ENCODE data around the gene TRIP12.

The TRIP12 gene

GRCh38 chr2:229952256-229952835, 30.5 kb upstream of the TRIP12 start:
- TF ChIP-seq, protein P1, sequence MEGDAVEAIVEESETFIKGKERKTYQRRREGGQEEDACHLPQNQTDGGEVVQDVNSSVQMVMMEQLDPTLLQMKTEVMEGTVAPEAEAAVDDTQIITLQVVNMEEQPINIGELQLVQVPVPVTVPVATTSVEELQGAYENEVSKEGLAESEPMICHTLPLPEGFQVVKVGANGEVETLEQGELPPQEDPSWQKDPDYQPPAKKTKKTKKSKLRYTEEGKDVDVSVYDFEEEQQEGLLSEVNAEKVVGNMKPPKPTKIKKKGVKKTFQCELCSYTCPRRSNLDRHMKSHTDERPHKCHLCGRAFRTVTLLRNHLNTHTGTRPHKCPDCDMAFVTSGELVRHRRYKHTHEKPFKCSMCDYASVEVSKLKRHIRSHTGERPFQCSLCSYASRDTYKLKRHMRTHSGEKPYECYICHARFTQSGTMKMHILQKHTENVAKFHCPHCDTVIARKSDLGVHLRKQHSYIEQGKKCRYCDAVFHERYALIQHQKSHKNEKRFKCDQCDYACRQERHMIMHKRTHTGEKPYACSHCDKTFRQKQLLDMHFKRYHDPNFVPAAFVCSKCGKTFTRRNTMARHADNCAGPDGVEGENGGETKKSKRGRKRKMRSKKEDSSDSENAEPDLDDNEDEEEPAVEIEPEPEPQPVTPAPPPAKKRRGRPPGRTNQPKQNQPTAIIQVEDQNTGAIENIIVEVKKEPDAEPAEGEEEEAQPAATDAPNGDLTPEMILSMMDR (IDR thresholded peaks at IDR 0.05; ENCODE audit: extremely low read depth, insufficient read depth, missing control alignments): no peak
- in situ Hi-C loops (cut with MboI; ENCODE audit: low pct_unique_long_range_greater_than_20kb, low sequenced_read_pairs, unreplicated experiment): no loop called here
- DNase-seq (ENCODE audit: low spot score): no peak

- DNase-seq (ENCODE audit: low spot score): peak; percentile 42
- TF ChIP-seq, protein P1 (IDR thresholded peaks at IDR 0.05; ENCODE audit: extremely low read depth, insufficient read depth, missing control alignments): no peak
- in situ Hi-C loops (cut with MboI; ENCODE audit: low pct_unique_long_range_greater_than_20kb, low sequenced_read_pairs, unreplicated experiment): no loop called here
Observed at GRCh38 chr2:229947544-229947943, 25.7 kb upstream of the TRIP12 start.

- TF ChIP-seq, protein P1 (IDR thresholded peaks at IDR 0.05; ENCODE audit: extremely low read depth, insufficient read depth, missing control alignments): no peak
- DNase-seq (ENCODE audit: low spot score): no peak
- in situ Hi-C loops (cut with MboI; ENCODE audit: low pct_unique_long_range_greater_than_20kb, low sequenced_read_pairs, unreplicated experiment): no loop called here
Observed at GRCh38 chr2:229945975-229946374, 24.2 kb upstream of the TRIP12 start.

DNA sequence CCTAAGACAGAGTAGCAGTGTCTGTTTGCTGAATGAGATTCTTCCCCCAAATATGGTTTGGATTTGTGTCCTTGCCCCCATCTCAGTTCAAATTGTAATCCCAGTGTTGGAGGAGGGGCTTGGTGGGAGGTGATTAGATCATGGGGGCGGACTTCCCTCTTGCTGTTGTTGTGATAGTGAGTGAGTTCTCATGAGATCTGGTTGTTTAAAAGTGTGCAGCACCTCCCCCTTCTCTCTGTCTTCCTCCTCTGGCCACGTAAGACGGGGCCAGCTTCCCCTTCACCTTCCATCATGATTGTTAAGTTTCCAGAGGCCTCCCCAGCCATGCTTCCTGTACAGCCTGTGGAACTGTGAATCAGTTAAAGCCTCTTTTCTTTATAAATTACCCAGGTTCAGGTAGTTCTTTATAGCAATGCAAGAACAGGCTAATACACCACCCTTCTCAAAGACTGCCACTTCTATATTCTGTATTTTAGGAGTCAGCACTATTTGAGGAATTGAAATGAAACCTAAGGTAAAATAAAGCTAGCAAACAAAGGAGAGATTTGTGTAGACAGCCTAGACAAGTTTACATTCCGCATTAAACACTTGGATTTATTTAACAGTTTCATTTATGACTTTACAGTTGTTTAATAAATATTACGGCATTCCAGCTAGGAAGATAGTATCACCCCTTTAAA, 22.1 kb upstream of the TRIP12 start:
- no peak for DNase-seq (ENCODE audit: low spot score)
- TF ChIP-seq, protein P1 (IDR thresholded peaks at IDR 0.05; ENCODE audit: extremely low read depth, insufficient read depth, missing control alignments): no peak
- in situ Hi-C loops (cut with MboI; ENCODE audit: low pct_unique_long_range_greater_than_20kb, low sequenced_read_pairs, unreplicated experiment): no loop called here

GRCh38 chr2:229943171-229943570, 21.4 kb upstream of the TRIP12 start:
- DNase-seq (ENCODE audit: low spot score): no peak
- TF ChIP-seq, protein P1 (IDR thresholded peaks at IDR 0.05; ENCODE audit: extremely low read depth, insufficient read depth, missing control alignments): no peak
- in situ Hi-C loops (cut with MboI; ENCODE audit: low pct_unique_long_range_greater_than_20kb, low sequenced_read_pairs, unreplicated experiment): no loop called here

GRCh38 chr2:229942671-229943070, 20.9 kb upstream of the TRIP12 start:
- no peak for DNase-seq (ENCODE audit: low spot score)
- TF ChIP-seq, protein P1 (IDR thresholded peaks at IDR 0.05; ENCODE audit: extremely low read depth, insufficient read depth, missing control alignments): no peak
- in situ Hi-C loops (cut with MboI; ENCODE audit: low pct_unique_long_range_greater_than_20kb, low sequenced_read_pairs, unreplicated experiment): no loop called here
